IMR-90 (cell line): ENCODE measurements around the gene TNFRSF1A. TPM values are rescaled to one million over a fixed set of nuclear protein-coding genes. Genes with fewer than 3 reads are reported as not detected.
A peak's percentile ranks its signal among the peaks of the same experiment; 100 is the strongest.

Source experiments
- ATAC-seq: fragments of 200-7000 bp; cut with Tn5 transposase; 2 replicates; pipeline ENCODE4 v1.9.1; 2020; ENCODE audit warnings: low read depth, mild to moderate bottlenecking, moderate library complexity
- BruUV-seq: library from RNA; stranded (reverse); fragments of 400-500 nt; replicated peaks from 2 replicates; lab custom pipeline; 2021; lab: Mats Ljungman, UMichigan
- CTCF ChIA-PET: fragments of 300-600 bp; formaldehyde crosslinking; extraction: SDS; loops from one replicate; lab custom pipeline; 2021; ENCODE audit warnings: antibody characterized with exemption; lab: Yijun Ruan, JAX
- POLR2A ChIA-PET: fragments of 300-600 bp; sonication (Branson Sonifier 250); formaldehyde crosslinking; loops from one replicate; lab custom pipeline; 2022; ENCODE audit warnings: antibody characterized with exemption; ENCODE audit not compliant: unreplicated experiment; lab: Charles Lee
- DNase-seq: peaks from one replicate; pipeline ENCODE4 v3.0.0; 2013
- H2AFZ ChIP-seq: replicated peaks from 2 replicates; pipeline ENCODE3; 2013; ENCODE audit warnings: low read length, mild to moderate bottlenecking; ENCODE audit not compliant: poor library complexity
- H2AK5ac ChIP-seq: 2 replicates; pipeline ENCODE4 v1.6.1; 2013; ENCODE audit warnings: low read depth, low read length, inconsistent platforms
- H2AK9ac ChIP-seq: replicated peaks from 2 replicates; pipeline ENCODE3; 2013; ENCODE audit warnings: mild to moderate bottlenecking, low read depth, low read length, moderate library complexity; ENCODE audit not compliant: poor library complexity
- H2BK120ac ChIP-seq: 2 replicates; pipeline ENCODE4 v1.6.1; 2013; ENCODE audit warnings: low read depth, low read length, inconsistent platforms
- H2BK15ac ChIP-seq: 3 replicates; pipeline ENCODE4 v1.6.1; 2013; ENCODE audit warnings: low read depth, low read length, inconsistent platforms
- H2BK20ac ChIP-seq: 2 replicates; pipeline ENCODE4 v1.6.1; 2013; ENCODE audit warnings: low read depth, mild to moderate bottlenecking, inconsistent platforms, low read length, moderate library complexity
- H2BK5ac ChIP-seq: 2 replicates; pipeline ENCODE4 v1.6.1; 2013; ENCODE audit warnings: mild to moderate bottlenecking, low read depth, low read length, inconsistent platforms; ENCODE audit not compliant: poor library complexity, severe bottlenecking
- H3K14ac ChIP-seq: replicated peaks from 2 replicates; pipeline ENCODE4 v1.6.1; 2013; ENCODE audit warnings: low read depth, low read length, inconsistent platforms
- H3K18ac ChIP-seq: 2 replicates; pipeline ENCODE4 v1.6.1; 2013; ENCODE audit warnings: low read depth, low read length, control low read depth
- H3K23ac ChIP-seq: 2 replicates; pipeline ENCODE4 v1.6.1; 2013; ENCODE audit warnings: low read depth, low read length, inconsistent platforms
- H3K27ac ChIP-seq: 2 replicates; pipeline ENCODE4 v1.5.1; 2013; ENCODE audit warnings: mild to moderate bottlenecking, control low read depth, low read length; ENCODE audit not compliant: insufficient read depth
- H3K27me3 ChIP-seq: 2 replicates; pipeline ENCODE4 v1.6.1; 2013; ENCODE audit warnings: low read length; ENCODE audit not compliant: control insufficient read depth, insufficient read depth
- H3K36me3 ChIP-seq: 2 replicates; pipeline ENCODE4 v1.6.1; 2013; ENCODE audit warnings: low read length, mixed read lengths; ENCODE audit not compliant: control insufficient read depth, insufficient read depth
- H3K4ac ChIP-seq: 2 replicates; pipeline ENCODE4 v1.6.1; 2013; ENCODE audit warnings: low read depth, low read length, inconsistent platforms
- H3K4me1 ChIP-seq: 2 replicates; pipeline ENCODE4 v1.6.1; 2013; ENCODE audit warnings: low read length, mixed read lengths; ENCODE audit not compliant: control insufficient read depth, insufficient read depth
- H3K4me2 ChIP-seq: 2 replicates; pipeline ENCODE4 v1.6.1; 2013; ENCODE audit warnings: low read depth, mild to moderate bottlenecking, control low read depth, low read length, moderate library complexity
- H3K4me3 ChIP-seq: 2 replicates; pipeline ENCODE4 v1.5.1; 2013; ENCODE audit warnings: low read depth, mild to moderate bottlenecking, control low read depth, low read length, moderate library complexity; ENCODE audit not compliant: insufficient read depth
- H3K56ac ChIP-seq: 2 replicates; pipeline ENCODE4 v1.6.1; 2013; ENCODE audit warnings: low read length, inconsistent platforms; ENCODE audit not compliant: insufficient read depth; ENCODE audit errors: extremely low read depth
- H3K79me1 ChIP-seq, 2 experiments: 2 replicates each; pipeline ENCODE4 v1.6.1; 2013; ENCODE audit warnings: low read length in 2 of 2, inconsistent platforms in 1 of 2, low read depth in 1 of 2
- H3K9ac ChIP-seq: 2 replicates; pipeline ENCODE4 v1.6.1; 2013; ENCODE audit warnings: low read depth, low read length, control low read depth
- H3K9me1 ChIP-seq: 2 replicates; pipeline ENCODE4 v1.6.1; 2013; ENCODE audit warnings: low read length, inconsistent platforms; ENCODE audit not compliant: insufficient read depth
- H3K9me3 ChIP-seq: 2 replicates; pipeline ENCODE4 v1.6.1; 2013; ENCODE audit warnings: low read length; ENCODE audit not compliant: control insufficient read depth, insufficient read depth
- H4K20me1 ChIP-seq: 2 replicates; pipeline ENCODE4 v1.6.1; 2013; ENCODE audit warnings: low read length, inconsistent platforms; ENCODE audit not compliant: insufficient read depth
- H4K5ac ChIP-seq: 2 replicates; pipeline ENCODE4 v1.6.1; 2013; ENCODE audit warnings: mild to moderate bottlenecking, low read depth, low read length, control low read depth
- H4K8ac ChIP-seq, 2 experiments: 2 replicates each; pipeline ENCODE4 v1.6.1; 2013; ENCODE audit warnings: low read depth in 2 of 2, low read length in 2 of 2, control low read depth in 1 of 2, inconsistent platforms in 1 of 2
- H4K91ac ChIP-seq: 2 replicates; pipeline ENCODE4 v1.6.1; 2013; ENCODE audit warnings: low read depth, low read length, inconsistent platforms; ENCODE audit not compliant: insufficient read depth
- CHD1 ChIP-seq: IDR thresholded peaks from 2 replicates; pipeline ENCODE4 v1.6.1; 2012; ENCODE audit warnings: low read depth, low read length, improper control_type of control experiment
- FOS ChIP-seq: fragments of 150-350 bp; IDR thresholded peaks from 2 replicates; pipeline ENCODE4 v1.6.1; 2016; ENCODE audit warnings: low read depth, low read length
- MAFK ChIP-seq: IDR thresholded peaks from 2 replicates; pipeline ENCODE4 v1.6.1; 2012; ENCODE audit warnings: low read depth, low read length, improper control_type of control experiment
- MAZ ChIP-seq: IDR thresholded peaks from 2 replicates; pipeline ENCODE4 v1.6.1; 2012; ENCODE audit warnings: low read depth, mild to moderate bottlenecking, low read length, improper control_type of control experiment, moderate library complexity, borderline replicate concordance
- MXI1 ChIP-seq: IDR thresholded peaks from 2 replicates; pipeline ENCODE4 v1.6.1; 2012; ENCODE audit warnings: low read depth, mild to moderate bottlenecking, low read length, moderate library complexity, borderline replicate concordance
- NFE2L2 ChIP-seq: fragments of 150-350 bp; IDR thresholded peaks from 2 replicates; pipeline ENCODE4 v1.6.1; 2016; ENCODE audit warnings: low read depth, mild to moderate bottlenecking, low read length
- WGBS, 2 experiments: methylation state at CpG; one replicate each; pipeline versions ENCODE4 v1.1.5 to v1.1.7; 2013; ENCODE audit warnings: missing lambda C conversion rate in 2 of 2; ENCODE audit not compliant: insufficient read length in 1 of 2; ENCODE audit errors: extremely low coverage in 2 of 2; 5-methylcytosine and 5-hydroxymethylcytosine counted together
- dilution Hi-C: fragments of 300-500 bp; cut with HindIII; formaldehyde crosslinking; loops from one replicate; pipeline ENCODE4 v1.14.3; 2018; ENCODE audit warnings: low sequenced_read_pairs; ENCODE audit not compliant: unreplicated experiment
- in situ Hi-C: fragments of 300-500 bp; cut with MboI; formaldehyde crosslinking; loops from 3 replicates; pipeline ENCODE4 v1.14.3; 2019; ENCODE audit warnings: low sequenced_read_pairs, inconsistent platforms, mixed read lengths
- intact Hi-C: fragments of 100-400 bp; cut with micrococcal nuclease; formaldehyde crosslinking; loops from 2 replicates; pipeline ENCODE4 v1.10.0; 2022
- polyA plus RNA-seq, 3 experiments: library from polyadenylated mRNA; depleted of rRNA; stranded (reverse); fragments of >200 nt; gene quantifications; 2 replicates each; pipeline ENCODE4 v1.2.3, GENCODE V29; 2012; ENCODE audit warnings: low replicate concordance in 1 of 3
- total RNA-seq: library from RNA; depleted of rRNA; stranded (reverse); fragments of >200 nt; gene quantifications from 2 replicates; pipeline ENCODE4 v1.2.3, GENCODE V29; 2012
- TF ChIP-seq, protein P1 (sequence below): conservative IDR thresholded peaks from 2 replicates; pipeline ENCODE4 v1.5.1; 2012; ENCODE audit warnings: mild to moderate bottlenecking, low read depth, low read length, improper control_type of control experiment
- TF ChIP-seq, protein P2 (sequence below): fragments of 150-350 bp; IDR thresholded peaks from 2 replicates; pipeline ENCODE4 v1.6.1; 2017; ENCODE audit warnings: mild to moderate bottlenecking, antibody characterized with exemption, low read length, low read depth

Gene TNFRSF1A
- total and polyA plus RNA-seq, 2 of the 4 experiments (the other 2 are of a cell fraction): 79.6 to 136 TPM

DNA sequence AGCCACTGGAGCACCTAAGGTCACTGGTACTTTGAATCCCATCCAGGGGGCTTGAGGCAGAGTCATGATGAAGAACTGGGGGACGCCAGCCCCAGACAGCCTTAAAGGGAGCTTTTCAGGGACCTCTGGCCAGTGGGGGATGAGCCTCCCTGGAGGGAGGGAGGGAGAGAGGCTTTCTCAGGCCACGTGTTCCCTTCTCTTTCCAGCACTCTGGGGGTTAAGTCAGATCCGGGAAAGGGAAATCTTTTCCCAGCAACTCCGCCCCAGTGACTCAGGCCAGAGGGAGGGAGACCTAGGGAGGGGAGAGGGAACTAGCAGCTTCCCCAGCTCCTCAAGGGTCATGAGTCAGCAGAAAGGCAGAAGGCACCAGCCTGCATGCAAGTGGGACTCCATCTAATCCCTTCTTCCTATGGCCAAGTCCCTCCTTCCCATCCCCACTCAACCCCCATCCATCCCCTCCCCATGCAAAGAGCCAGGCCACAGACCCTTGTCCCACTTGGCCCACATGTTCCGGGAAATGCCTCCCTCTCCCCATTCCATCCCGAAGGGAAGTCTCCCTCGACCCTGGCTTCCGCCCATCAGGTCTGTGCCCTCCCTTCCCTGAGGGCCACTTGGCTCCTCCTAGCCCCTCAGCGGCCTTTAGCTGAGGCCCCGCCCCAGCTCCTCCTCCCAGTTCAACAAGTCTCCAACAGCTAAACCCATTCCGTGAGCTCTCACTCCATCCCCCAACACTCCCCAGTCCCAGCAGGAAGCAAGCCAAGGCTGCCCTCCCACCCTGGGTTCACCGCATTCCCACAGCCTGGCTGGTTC, 5.6 kb downstream of the TNFRSF1A start:
- in situ Hi-C loops: loop anchor here (5.0 to 10.0 kb wide), 2 partner anchors 36 to 209 kb away; no protein-coding TSS in a partner anchor
- Histone ChIP-seq H3K4me3 (peak overlapping the region; percentile 28), H2AK9ac (peak overlapping the region; percentile 99), H2BK120ac (peak overlapping the region; percentile 98), H2BK5ac (peak overlapping the region; percentile 95), H4K5ac (peak overlapping the region; percentile 87), H3K79me1 (peaks cover 9 to 82% of the 10 kb centered on the region in 2 experiments), H4K20me1 (peaks cover 93% of the 10 kb centered on the region), H3K4me2 (peak overlapping the region; percentile 96), H3K9me1 (peaks cover 39% of the 10 kb centered on the region), H3K9me3 (no peaks in the 10 kb centered on the region), H3K27me3 (no peaks in the 10 kb centered on the region), H3K14ac (peak overlapping the region; percentile 98), H3K4me1 (peaks cover 62% of the 10 kb centered on the region), H2BK20ac (peak overlapping the region; percentile 93), H4K91ac (peak overlapping the region; percentile 99), H2AK5ac (peak overlapping the region; percentile 99), H3K56ac (peak overlapping the region; percentile 97), H2BK15ac (peak overlapping the region; percentile 70; the same call in 2 of the 3 replicates), H4K8ac (peak overlapping the region; percentile 74 to 94), H3K36me3 (peaks cover 45% of the 10 kb centered on the region), H3K27ac (peak overlapping the region; percentile 94), H3K18ac (peak overlapping the region; percentile 91), H2AFZ (peak overlapping the region; percentile 76), H3K9ac (peak overlapping the region; percentile 84), H3K4ac (peak overlapping the region; percentile 99), H3K23ac (peak overlapping the region; percentile 96)
- intact Hi-C loops: loop anchor here (1.0 to 2.0 kb wide), 4 partner anchors 37 to 197 kb away; partner anchors contain the start of gene LTBR
- 0% methylated on average over 6 of the region's 12 CpGs; no CpG with 5 or more reads in 1 of the 2 experiments for WGBS, 2 experiments
- ChIA-PET POLR2A (interaction anchor here (0.5 to 1.5 kb wide), 12 partner anchors 8 to 1600 kb away, joined by 3 to 13 read pairs (median 4); partner anchors contain the start of genes GAPDH, LTBR and VAMP1), CTCF (interaction anchor here (0.9 to 1.2 kb wide), 5 partner anchors 32 to 196 kb away, joined by 3 to 5 read pairs (median 3); no protein-coding TSS in a partner anchor)
- peak; percentile 99 for DNase-seq
- TF ChIP-seq, protein P1, sequence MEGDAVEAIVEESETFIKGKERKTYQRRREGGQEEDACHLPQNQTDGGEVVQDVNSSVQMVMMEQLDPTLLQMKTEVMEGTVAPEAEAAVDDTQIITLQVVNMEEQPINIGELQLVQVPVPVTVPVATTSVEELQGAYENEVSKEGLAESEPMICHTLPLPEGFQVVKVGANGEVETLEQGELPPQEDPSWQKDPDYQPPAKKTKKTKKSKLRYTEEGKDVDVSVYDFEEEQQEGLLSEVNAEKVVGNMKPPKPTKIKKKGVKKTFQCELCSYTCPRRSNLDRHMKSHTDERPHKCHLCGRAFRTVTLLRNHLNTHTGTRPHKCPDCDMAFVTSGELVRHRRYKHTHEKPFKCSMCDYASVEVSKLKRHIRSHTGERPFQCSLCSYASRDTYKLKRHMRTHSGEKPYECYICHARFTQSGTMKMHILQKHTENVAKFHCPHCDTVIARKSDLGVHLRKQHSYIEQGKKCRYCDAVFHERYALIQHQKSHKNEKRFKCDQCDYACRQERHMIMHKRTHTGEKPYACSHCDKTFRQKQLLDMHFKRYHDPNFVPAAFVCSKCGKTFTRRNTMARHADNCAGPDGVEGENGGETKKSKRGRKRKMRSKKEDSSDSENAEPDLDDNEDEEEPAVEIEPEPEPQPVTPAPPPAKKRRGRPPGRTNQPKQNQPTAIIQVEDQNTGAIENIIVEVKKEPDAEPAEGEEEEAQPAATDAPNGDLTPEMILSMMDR: no peak
- TF ChIP-seq MXI1 (peak; percentile 81; the same call in 1 of the 2 replicates), NFE2L2 (peak; percentile 97), MAZ (peak; percentile 98), MAFK (peak; percentile 99), CHD1 (no peak), FOS (peak; percentile 76; the same call in 1 of the 2 replicates)
- TF ChIP-seq, protein P2, sequence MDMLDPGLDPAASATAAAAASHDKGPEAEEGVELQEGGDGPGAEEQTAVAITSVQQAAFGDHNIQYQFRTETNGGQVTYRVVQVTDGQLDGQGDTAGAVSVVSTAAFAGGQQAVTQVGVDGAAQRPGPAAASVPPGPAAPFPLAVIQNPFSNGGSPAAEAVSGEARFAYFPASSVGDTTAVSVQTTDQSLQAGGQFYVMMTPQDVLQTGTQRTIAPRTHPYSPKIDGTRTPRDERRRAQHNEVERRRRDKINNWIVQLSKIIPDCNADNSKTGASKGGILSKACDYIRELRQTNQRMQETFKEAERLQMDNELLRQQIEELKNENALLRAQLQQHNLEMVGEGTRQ: peak; percentile 91
- dilution Hi-C loops: no loop called here
- BruUV-seq: no TSS peak
- ATAC-seq: peak; percentile 72
